ENCODE results near the gene SLC35B2. TPM values are rescaled to one million over a fixed set of nuclear protein-coding genes. Genes with fewer than 3 reads are reported as not detected.

The SLC35B2 gene
- total and polyA plus RNA-seq, 4 donors = 18.9 to 27.0 (median 21.1) TPM

DNA sequence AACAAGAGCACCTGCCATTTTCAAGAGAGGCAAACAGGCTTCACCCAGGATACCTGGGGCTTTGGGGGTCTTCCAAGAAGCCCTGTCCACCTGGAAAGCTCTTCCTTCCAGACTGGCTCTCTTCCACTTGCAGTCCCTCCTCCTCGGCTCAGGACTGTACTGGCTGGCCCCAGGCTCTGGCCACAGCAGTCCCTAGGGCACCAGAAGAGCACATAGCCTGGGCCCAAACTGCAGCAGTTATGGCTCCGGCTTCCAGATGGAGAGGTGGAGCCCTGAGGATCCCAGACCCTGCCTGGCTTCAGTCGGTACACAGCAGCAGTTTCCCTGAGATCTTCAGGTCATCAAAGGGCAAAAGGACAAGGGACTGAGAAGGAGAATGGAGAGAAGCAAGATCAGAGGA lies 1.6 kb upstream of the SLC35B2 start:
- Histone ChIP-seq H3K27me3 (ENCODE audit: control insufficient read depth in 4 of 4, insufficient read depth in 4 of 4, low read length in 3 of 4) (no peaks in the 10 kb centered on the region), H3K9me3 (ENCODE audit: control insufficient read depth in 4 of 4, low read length in 3 of 4) (no peaks in the 10 kb centered on the region), H3K36me3 (ENCODE audit: control insufficient read depth in 4 of 4, insufficient read depth in 3 of 4, low read depth in 1 of 4, low read length in 3 of 4) (peaks cover 0 to 22% (median 17%) of the 10 kb centered on the region in 4 donors), H3K4me1 (ENCODE audit: control insufficient read depth in 4 of 4, insufficient read depth in 4 of 4, low read length in 3 of 4) (peaks cover 7 to 44% (median 29%) of the 10 kb centered on the region in 4 donors), H3K9ac (ENCODE audit: low read depth in 1 of 2, low read length in 2 of 2) (no peak overlapping the region), H3K4me3 (ENCODE audit: low read depth in 1 of 3, low read length in 3 of 3) (no peak overlapping the region), H3K27ac (ENCODE audit: low read depth in 1 of 2, low read length in 2 of 2) (no peak overlapping the region)
- TF ChIP-seq RAD21 (IDR thresholded peaks at IDR 0.05) = no peak
- TF ChIP-seq FOXA2 (IDR thresholded peaks at IDR 0.05) = no peak
- TF ChIP-seq ZBTB33 (IDR thresholded peaks at IDR 0.05) = no peak
- no peak for TF ChIP-seq ATF3 (IDR thresholded peaks at IDR 0.05)
- WGBS = 93% methylated on average over 3 of the region's 3 CpGs
- DNase-seq (ENCODE audit: low spot score) = no peak

GRCh38 chr6:44258325-44258863 lies 1.1 kb upstream of the SLC35B2 start:
- H3K36me3 ChIP-seq (ENCODE audit: control insufficient read depth in 4 of 4, insufficient read depth in 3 of 4, low read depth in 1 of 4, low read length in 3 of 4) = peaks cover 0 to 27% (median 21%) of the 10 kb centered on the region in 4 donors

More at GRCh38 chr6:44258325-44258863, 1.1 kb upstream of the SLC35B2 start:
- Histone ChIP-seq H3K27ac (ENCODE audit: low read depth in 1 of 2, low read length in 2 of 2) (peak overlapping the region in 1 of 2 donors; percentile 50), H3K4me3 (ENCODE audit: low read depth in 1 of 3, low read length in 3 of 3) (no peak overlapping the region), H3K9me3 (ENCODE audit: control insufficient read depth in 4 of 4, low read length in 3 of 4) (no peaks in the 10 kb centered on the region), H3K4me1 (ENCODE audit: control insufficient read depth in 4 of 4, insufficient read depth in 4 of 4, low read length in 3 of 4) (peaks cover 7 to 40% (median 24%) of the 10 kb centered on the region in 4 donors), H3K27me3 (ENCODE audit: control insufficient read depth in 4 of 4, insufficient read depth in 4 of 4, low read length in 3 of 4) (no peaks in the 10 kb centered on the region), H3K9ac (ENCODE audit: low read depth in 1 of 2, low read length in 2 of 2) (no peak overlapping the region)
- TF ChIP-seq TAF1 (conservative IDR thresholded peaks at IDR 0.05) (no peak), RXRA (IDR thresholded peaks at IDR 0.05) (no peak), SP1 (IDR thresholded peaks at IDR 0.05) (no peak), FOXA1 (IDR thresholded peaks at IDR 0.05) (no peak), EGR1 (IDR thresholded peaks at IDR 0.05; ENCODE audit: low read depth in 2 of 2) (no peak), GABPA (IDR thresholded peaks at IDR 0.05 in 1 of 2, conservative IDR thresholded peaks at IDR 0.05 in 1 of 2) (no peak), HNF4A (conservative IDR thresholded peaks at IDR 0.05) (no peak), ZBTB33 (IDR thresholded peaks at IDR 0.05) (no peak), FOXA2 (IDR thresholded peaks at IDR 0.05) (no peak), NR2F2 (IDR thresholded peaks at IDR 0.05) (no peak), JUND (IDR thresholded peaks at IDR 0.05) (no peak), MAX (IDR thresholded peaks at IDR 0.05) (no peak), YY1 (IDR thresholded peaks at IDR 0.05) (no peak), CTCF (IDR thresholded peaks at IDR 0.05; ENCODE audit: low read depth, low read length, missing input control) (no peak), HNF4G (IDR thresholded peaks at IDR 0.05) (no peak), ATF3 (IDR thresholded peaks at IDR 0.05) (no peak)
- TF ChIP-seq, protein P1, sequence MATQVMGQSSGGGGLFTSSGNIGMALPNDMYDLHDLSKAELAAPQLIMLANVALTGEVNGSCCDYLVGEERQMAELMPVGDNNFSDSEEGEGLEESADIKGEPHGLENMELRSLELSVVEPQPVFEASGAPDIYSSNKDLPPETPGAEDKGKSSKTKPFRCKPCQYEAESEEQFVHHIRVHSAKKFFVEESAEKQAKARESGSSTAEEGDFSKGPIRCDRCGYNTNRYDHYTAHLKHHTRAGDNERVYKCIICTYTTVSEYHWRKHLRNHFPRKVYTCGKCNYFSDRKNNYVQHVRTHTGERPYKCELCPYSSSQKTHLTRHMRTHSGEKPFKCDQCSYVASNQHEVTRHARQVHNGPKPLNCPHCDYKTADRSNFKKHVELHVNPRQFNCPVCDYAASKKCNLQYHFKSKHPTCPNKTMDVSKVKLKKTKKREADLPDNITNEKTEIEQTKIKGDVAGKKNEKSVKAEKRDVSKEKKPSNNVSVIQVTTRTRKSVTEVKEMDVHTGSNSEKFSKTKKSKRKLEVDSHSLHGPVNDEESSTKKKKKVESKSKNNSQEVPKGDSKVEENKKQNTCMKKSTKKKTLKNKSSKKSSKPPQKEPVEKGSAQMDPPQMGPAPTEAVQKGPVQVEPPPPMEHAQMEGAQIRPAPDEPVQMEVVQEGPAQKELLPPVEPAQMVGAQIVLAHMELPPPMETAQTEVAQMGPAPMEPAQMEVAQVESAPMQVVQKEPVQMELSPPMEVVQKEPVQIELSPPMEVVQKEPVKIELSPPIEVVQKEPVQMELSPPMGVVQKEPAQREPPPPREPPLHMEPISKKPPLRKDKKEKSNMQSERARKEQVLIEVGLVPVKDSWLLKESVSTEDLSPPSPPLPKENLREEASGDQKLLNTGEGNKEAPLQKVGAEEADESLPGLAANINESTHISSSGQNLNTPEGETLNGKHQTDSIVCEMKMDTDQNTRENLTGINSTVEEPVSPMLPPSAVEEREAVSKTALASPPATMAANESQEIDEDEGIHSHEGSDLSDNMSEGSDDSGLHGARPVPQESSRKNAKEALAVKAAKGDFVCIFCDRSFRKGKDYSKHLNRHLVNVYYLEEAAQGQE (IDR thresholded peaks at IDR 0.05) = no peak
- DNase-seq (ENCODE audit: low spot score) = no peak
- 87% methylated on average over 9 of the region's 9 CpGs for WGBS
